Ramos (cell line): Measurements from ENCODE around the gene GDPD4.

ENCODE experiments used
- in situ Hi-C: fragments of 300-500 bp; cut with MboI; formaldehyde crosslinking; loops from one replicate; pipeline ENCODE4 v1.14.3; 2022; ENCODE audit warnings: low sequenced_read_pairs; ENCODE audit not compliant: unreplicated experiment

Gene GDPD4

GRCh38 chr11:77180346-77180745, 121.1 kb downstream of the GDPD4 start:
- in situ Hi-C loops = no loop called here

- in situ Hi-C loops = no loop called here
These were observed 121.8 kb downstream of the GDPD4 start for GRCh38 chr11:77179681-77180080.

GRCh38 chr11:77179048-77179447, 122.4 kb downstream of the GDPD4 start:
- in situ Hi-C loops = no loop called here

GRCh38 chr11:77178150-77178549, 123.3 kb downstream of the GDPD4 start:
- in situ Hi-C loops = no loop called here

- in situ Hi-C loops = no loop called here
These were observed 124.5 kb downstream of the GDPD4 start for GRCh38 chr11:77176996-77177395.

GRCh38 chr11:77175869-77176539, 125.5 kb downstream of the GDPD4 start:
- in situ Hi-C loops = no loop called here

GRCh38 chr11:77175021-77175842, 126.3 kb downstream of the GDPD4 start:
- in situ Hi-C loops = no loop called here

- in situ Hi-C loops = no loop called here
These were observed 126.9 kb downstream of the GDPD4 start for GRCh38 chr11:77174559-77174958.

- in situ Hi-C loops = no loop called here
These were observed 128.0 kb downstream of the GDPD4 start for GRCh38 chr11:77173494-77173893.

- in situ Hi-C loops = no loop called here
These were observed 128.9 kb downstream of the GDPD4 start for GRCh38 chr11:77172666-77172982.

- in situ Hi-C loops = no loop called here
These were observed 129.4 kb downstream of the GDPD4 start for GRCh38 chr11:77171885-77172665.

GRCh38 chr11:77171254-77171653, 130.2 kb downstream of the GDPD4 start:
- in situ Hi-C loops = no loop called here

GRCh38 chr11:77170107-77170506, 131.4 kb downstream of the GDPD4 start:
- in situ Hi-C loops = no loop called here

GRCh38 chr11:77167791-77168190, 133.7 kb downstream of the GDPD4 start:
- in situ Hi-C loops = no loop called here

- in situ Hi-C loops = no loop called here
These were observed 134.3 kb downstream of the GDPD4 start for GRCh38 chr11:77167111-77167626.
